Stimulated activated CD4-positive, alpha-beta T cell treated with anti-CD3 and anti-CD28 coated beads, Interleukin-2, amount 100 ng/mL, for 48 hours (primary cell): Measurements from ENCODE around the gene MCM10.
"Not testable (repeated sequence)": the region's sequence is repeated elsewhere in the genome, so short reads cannot be mapped to it uniquely, and the experiment has no call there.

Source experiments
- DNase-seq, 2 donors: peaks; one replicate each; pipeline ENCODE4 v3.0.0-alpha.2; 2020

Gene MCM10

DNA sequence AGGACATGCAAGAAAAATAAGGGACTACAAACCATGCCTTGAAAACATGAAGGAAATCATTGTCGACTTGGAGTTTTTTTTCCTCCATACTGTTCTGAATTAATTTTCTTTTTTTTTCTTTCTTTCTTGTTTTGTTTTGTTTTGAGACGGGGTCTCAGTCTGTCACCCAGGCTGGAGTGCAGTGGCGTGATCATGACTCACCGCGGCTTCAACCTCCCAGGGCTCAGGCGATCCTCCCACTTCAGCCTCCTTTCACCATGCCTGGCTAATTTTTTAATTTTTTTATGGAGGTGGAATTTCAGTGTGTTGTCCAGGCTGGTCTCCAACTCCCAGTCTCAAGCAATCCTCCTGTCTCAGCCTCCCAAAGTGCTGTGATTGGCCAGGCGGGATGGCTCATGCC is 61.2 kb downstream of the MCM10 start:
- no peak for DNase-seq

DNA sequence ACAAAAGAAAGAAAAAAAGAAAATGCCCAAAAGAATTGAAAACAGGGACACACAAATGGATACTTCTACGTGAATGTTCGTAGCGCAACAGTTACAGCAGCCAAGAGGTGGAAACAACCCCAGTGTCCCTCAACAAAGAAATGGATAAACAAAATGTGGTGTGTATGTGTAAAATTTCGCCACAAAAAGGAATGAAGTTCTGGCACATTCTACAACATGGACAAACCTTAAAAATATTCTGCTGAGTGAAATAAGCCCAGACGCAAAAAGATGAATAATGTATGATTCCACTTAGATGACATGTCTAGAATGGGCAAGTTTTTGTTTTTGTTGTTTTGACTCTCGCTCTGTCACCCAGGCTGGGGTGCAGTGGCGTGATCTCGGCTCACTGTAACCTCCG is 61.9 kb downstream of the MCM10 start:
- no peak for DNase-seq

DNA sequence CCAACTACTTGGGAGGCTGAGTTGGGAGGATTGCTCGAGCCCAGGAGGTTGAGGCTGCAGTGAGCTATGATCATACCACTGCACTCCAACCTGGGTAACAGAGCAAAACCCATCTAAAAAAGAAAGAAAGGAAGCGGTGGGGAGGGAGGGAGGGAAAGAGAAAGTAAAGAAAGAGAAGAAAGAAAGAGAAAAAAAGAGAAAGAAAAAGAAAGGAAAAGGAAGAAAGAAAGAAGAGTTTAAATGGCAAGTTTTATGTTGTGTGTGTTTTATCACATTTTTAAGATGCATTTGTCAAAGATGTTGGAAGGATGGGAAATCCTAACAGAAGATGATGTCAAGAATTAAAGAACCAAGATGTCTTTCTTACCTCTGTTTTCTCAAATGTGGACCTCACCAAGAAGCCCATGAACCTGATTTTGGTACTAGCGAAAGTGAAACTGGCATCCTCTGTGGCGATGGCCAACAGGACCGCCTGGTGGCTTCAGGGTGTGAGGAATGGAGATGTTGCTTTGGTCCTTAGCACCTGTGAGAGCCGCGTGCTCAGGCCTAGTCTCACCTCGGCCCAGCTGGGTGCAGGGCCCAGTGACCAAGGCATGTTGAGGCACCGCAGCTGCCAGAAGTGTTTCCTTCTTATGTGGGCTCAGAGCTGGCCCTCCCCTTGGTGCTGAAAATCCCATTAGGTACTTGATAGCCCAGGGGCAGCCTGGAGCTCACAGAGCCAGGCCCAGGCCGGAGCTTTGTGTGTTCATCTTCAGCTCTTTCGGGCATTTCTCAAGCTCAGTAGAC is 63.0 kb downstream of the MCM10 start:
- DNase-seq, result no peak

DNA sequence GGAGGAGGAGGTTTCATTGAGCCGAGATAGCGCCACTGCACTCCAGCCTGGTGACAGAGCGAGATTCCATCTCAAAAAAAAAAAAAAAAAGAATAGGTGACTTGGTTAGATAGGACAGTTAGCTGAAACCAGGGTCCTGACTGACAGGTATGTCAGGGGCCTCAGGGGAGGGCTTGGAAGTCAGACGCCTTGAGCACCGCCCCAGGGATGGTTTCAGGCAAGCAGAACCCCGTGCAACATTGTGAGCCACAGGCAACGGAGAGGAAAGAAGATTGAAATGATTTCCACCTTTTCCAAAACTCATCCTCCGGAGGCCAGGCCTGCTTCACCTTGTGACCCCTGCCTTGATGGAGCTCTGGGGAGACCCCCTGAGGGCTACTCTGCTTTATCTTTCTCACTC is 64.2 kb downstream of the MCM10 start:
- no peak for DNase-seq

DNA sequence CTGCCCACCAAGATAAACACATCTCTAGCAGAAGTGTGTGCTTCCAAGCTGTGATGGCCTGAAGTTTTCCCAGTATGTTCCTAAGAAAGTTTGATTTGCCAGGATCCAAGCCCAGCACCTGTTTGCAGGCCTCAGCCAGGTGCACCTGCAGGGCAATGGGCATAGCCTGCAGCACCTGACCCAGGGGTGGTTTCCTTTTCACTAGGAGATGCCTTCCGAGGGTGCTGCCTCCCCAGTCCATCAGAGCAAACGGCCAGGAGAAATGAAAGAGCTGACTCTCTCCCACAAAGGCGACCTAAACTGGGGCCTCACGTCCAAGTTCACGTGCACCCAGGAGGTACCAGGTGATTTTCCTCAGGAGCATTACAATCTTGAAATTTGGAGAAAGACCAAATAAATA is 65.7 kb downstream of the MCM10 start:
- no peak for DNase-seq

DNA sequence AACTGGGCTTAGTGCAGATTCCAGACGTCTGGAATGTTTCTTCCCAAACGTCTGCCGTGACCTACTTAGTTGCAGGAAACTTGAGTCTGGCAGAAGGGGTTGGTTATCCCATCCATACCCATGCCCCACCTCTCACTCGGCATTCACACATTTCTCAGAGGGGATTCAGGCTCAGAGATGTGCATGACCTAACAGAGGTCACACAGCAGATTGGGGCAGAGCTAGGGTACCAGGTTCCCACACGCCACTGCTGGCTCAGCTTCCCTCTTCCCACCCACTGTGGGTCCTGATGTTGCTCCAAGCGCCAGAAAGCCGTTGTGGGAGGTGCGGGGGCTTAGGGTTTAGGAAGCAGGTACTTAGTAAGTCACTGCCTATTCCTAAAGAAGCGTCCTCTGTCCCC is 69.8 kb downstream of the MCM10 start:
- no peak for DNase-seq

DNA sequence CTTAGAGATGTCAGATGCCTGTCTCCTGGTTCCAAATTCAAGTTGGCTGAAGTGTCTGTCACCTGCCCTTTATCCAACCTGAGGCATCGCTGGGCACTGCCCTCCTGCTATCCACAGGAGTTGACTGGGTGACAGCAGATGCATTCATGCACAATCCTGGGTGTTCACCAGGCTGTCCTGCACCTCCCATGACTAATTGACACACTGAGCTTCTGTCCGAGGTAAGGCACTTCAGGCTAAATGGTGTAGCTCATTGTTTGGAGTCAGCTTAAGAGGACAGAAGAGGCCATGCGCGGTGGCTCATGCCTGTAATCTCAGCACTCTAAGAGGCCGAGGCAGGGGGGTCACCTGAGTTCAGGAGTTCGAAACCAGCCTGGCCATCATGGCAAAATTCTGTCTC is 70.5 kb downstream of the MCM10 start:
- no peak for DNase-seq

DNA sequence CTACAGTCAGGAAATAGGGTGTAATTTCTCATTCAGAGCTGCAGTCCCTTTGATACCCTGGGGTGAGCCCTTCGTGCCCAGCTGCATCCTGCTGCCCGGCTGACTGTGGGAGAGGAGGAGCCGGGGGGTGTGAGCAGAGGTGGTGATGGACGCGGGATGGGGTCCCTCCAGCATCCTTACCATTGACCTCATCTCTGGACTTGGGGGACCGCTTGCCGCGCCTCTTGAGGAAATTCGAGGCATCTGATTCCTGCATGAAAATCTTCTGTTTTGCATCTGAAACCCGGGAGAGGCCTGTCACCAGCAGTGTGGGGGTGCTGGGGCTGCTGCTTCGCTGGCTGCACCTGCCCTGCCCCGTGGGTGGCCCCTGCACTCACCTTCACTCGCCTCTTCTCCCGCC is 72.0 kb downstream of the MCM10 start:
- no peak for DNase-seq

DNA sequence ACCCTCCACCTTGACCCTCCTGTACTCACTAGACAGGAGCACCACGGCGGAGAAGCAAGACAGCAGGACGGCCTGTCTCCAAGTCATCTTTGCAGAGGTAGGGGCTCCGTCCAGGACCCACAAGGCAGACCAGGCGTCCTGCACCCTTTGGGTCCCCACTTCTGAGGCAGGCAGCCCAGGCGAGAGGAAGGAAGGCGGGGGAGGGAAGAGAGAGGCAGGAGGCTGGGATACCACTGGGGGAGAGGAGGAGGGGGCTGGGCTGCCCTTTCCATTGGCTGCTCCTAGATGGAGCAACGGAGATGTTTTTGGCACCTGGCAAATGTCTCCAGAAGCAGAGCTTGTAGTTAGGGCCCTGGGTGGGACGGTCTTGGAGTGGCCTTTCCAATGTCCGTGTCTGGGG is 72.8 kb downstream of the MCM10 start, which contains the start of gene UCMA:
Gene UCMA, minus strand, starts transcription at position 203 of the 400 bp plus-strand sequence. Its CDS starts 116 bp downstream, at position 87.
- DNase-seq, result no peak

DNA sequence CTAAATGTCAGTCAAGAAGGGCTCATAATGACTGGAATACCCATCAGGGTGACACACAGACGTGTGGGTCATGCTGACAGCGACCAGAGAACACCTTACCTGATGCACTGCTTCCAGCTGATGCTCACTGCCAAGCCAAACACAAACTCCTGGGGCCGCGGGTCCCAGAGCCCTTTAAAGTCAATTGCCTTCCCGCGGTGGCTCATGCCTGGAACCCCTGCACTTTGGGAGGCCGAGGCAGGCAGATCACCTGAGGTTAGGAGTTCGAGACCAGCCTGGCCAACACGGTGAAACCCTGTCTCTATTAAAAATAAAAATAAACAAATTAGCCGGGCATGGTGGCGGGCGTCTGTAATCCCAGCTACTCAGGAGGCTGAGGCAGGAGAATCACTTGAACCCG is 73.4 kb downstream of the MCM10 start:
- not testable (repeated sequence) for DNase-seq

DNA sequence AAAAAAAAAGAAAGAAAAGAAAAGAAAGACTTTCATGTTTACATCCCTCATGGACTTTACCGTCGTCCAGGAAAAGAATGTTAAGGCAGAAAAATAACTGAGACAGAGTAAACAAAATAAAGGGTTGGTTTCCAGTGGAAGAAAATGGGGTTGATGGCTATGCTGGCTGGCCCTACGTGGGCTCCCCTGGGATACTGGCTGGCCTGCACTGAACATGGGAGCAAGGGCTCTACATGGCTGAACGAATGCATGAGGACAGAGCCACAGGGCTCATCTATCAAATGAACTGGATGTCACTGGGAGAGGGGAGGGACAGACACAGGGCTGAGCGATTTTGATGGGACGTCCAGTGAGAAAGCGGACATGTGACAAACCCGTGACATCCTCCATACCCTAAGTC is 75.3 kb downstream of the MCM10 start:
- no peak for DNase-seq

DNA sequence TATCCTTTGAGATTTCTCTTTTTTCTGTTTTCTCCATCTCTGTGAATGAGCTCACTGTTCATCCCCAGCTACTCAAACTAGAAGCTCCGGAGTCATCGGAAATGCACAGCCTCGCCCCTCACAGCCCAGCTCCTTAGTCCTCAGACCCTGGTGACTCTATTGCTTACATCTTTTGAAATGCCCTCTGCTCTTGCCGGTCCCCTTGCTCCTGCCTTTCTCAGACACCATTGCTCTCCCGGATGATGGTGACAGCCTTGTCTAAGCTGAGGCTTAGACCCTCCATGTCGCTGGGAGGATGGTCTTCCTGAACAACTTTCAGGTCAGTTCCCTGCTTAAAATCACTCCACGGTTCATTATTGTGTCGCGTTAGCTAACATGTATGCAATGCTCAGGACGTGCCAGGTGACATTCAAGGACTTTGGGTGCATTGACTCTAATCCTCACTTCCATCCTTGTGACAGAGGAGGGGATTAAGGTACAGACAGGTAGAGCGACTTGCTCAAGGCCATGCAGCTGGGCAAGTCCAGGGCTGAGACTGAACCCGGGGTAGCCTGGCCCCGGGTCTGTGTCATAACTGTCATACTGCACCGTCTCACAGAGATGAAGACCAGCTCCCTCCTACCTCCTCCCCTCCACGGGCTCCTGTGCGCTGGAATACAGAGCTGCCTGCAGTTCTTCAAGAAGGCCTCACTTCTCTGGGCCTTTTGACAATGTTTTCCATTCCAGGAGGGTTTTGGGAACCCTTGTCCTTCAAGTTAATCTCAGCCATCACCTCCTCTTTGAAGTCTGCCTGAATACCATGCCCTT is 77.1 kb downstream of the MCM10 start:
- DNase-seq, result no peak

DNA sequence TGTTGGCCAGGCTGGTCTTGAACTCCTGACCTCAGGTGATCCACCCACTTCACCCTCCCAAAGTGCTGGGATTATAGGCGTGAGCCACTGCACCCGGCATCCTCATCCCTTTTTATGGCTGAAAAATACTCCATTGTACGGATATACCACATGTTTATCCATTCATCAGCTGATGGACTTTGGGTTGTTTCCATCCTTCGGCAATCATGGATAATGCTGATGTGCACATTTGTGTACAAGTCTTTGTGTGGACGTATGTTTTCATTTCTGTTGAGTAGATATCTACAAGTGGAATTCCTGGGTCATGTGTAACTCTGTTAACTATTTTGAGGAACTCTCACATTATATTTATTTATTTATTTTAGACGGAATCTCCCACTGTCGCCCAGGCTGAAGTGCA is 78.6 kb downstream of the MCM10 start:
- DNase-seq, result no peak

DNA sequence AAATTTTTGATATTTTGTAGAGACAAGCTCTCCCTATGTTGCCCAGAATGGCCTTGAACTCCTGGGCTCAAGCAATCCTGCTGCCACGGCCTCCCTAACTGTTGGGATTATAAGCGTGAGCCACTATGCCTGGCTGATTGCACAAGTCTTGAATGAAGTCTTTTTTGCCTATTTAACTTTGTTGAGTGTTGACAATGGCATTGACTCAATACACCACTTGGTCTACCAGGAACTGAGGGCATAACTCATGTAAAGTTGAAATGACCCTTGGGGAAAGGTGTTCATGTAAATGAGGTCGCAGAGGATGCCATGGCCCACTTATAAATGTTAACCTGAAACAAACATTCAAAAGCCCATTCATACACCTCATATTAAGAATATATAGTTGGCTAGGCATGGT is 80.3 kb downstream of the MCM10 start:
- DNase-seq, result no peak

DNA sequence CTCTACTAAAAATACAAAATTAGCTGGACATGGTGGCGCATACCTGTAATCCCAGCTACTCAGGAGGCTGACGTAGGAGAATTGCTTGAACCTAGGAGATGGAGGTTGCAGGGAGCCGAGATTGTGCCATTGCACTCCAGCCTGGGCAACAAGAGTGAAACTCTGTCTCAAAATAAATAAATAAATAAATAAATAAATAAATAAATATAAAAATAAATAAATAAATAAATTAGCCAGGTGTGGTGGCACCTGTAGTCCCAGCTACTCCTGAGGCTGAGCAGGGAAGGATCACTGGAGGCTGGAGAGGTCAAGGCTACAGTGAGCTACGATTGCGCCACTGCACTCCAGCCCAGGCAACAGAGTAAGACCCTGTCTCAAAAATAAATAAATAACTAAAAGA is 80.9 kb downstream of the MCM10 start:
- DNase-seq, result not testable (repeated sequence)

DNA sequence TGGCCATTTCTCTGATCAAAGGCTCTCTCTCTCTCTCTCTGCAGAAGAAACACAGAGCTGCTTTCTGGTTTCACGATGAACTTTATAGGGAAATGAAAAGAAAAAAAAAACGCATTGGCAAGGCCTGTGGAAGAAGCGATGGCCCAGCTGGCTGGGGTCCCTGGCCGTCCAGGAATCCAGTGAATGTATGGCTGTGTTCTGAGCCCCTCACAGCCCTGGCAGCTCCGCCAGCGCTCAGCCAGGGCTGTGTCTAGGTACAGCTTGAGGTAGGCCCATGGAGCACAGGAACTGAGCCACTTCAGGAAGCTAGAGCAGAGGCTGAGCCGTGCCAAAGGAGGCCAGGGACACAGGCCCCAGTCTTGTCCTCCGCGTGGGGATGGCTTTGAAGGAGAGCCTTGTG is 85.9 kb downstream of the MCM10 start:
- DNase-seq, result no peak

DNA sequence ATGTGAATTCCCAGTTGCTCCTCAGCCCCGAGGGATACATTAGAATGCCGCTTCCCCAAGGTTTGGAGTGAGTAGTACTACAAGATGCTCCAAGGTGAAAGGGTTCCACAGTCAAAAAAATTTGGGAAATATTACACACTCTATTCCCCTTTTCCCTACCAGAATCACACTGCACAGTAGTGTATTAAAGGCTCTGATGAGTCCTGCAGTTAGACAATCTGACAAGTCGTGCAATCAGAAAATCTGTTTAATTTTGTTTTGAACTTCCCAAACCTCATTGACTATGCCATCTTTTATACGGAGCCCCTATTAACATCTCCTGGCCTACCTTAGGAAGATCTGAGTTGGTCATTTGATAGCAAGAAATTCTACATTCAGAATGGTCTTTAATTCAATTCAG is 86.4 kb downstream of the MCM10 start:
- no peak for DNase-seq

DNA sequence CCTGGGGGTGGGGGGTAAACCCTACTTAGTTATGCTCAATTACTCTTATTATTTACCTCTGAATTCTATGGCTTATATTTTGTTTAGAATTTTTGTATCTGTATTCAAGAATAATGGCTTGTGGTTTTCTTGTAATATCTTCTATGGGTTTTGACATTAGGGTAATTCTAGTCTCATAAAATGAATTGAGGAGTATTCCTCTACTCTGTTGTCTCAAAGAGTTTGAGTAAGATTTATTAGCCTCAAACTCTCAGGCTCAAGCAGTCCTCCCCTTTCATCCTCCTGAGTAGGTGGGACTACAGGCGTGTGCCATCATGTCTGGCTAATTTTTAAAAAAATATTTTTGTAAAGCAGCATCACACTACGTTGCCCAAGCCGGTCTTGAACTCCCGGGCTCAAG is 92.4 kb downstream of the MCM10 start:
- no peak for DNase-seq

DNA sequence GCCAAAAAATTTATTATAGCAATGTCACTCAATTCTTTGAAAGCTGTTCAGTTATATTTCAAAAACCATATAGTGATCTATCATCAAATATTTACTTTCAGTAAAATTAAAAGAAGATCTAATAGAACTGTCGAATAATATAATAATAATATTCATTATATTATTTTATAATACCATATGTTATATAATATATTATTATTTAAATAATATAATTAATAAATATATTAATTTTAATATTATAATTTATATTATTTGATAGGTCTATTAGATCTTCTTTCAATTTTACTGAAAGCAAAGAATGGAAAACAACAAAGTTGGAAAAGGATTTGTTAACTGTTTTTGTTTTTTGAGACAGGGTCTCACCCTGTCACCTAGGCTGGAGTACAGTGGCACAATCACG is 95.3 kb downstream of the MCM10 start:
- no peak for DNase-seq

DNA sequence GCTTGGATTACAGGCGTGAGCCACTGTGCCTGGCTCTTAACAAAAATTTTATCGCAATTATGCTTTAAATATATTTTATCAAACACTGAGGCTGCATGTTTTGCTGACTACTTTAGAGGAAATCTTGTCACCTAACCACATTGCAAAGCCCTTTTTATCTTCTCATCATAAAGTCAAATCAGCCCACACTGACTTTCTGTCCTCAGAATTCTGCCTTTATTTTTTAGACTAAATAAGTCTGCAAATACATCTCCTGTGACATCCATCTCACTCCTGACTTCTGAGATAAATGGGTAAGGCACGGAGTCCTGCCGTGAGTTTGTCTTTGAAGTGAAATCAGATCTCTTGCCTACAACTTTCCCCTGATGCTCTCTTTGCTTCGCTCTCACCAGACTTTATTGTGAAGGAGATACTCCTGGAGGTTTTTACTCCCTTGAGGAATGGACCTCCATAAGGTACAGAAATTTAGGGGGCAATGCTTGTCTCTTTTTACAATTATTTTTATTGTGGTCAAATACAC is 96.3 kb downstream of the MCM10 start:
- no peak for DNase-seq
